ENCODE results near the gene STK32A.

The STK32A gene

DNA sequence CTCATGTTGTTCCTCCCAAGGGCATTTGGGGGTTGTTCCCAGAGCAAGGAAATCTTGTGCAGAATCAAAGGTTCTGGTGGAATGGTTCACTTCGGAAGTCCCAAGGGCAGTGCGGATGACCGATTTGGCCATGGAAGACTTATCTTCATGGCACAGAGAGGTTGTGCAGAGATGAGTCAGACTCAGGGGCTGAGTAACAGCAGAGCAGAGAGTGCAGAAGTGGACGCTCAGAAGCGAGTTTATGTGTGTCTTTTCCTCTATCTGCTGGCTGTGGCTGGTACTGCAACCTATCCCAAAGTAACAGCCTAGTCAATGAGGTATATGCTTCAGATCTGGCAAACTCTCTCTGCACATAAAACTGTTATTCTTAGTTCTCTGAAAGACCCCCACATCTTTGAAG lies 157.0 kb downstream of the STK32A start:
- peak; percentile 88 for DNase-seq (ENCODE audit: low read depth)

DNA sequence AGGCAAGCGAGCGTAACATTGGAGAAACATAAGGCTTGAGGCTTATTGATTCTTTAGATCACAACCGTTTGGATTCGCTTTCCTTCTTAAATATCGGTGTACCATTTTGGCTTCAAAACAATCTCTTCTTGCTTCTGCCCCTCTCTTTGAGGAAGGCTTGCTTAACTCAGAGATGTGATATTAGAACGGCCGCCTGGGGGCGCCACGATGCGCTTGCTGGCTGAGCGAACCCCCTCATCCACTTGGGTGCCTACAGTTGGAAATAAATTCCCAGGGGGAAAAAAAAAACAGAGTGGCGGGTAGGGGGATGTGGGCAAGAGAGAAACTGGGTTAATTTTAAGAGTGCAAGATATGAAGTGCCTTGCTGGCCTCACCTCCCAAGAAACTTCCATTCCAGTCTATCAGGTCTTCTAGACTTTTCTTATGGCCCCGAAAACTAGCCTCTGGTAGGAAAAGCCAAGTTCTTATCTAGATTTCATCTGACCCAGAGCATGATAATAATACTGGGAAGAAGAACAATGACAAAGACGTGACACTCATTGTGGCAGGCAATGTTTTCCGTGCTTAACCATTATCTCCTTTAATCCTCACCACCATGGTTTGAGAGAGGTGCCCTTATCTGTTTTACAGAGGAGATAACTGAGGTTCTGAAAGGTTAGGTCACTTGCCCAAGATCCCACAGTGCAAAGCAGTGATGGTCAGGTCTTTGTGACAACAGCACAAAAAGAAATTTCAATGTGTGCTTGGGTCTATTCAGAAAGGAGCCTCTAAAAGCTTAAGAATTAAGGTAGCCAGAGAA lies 159.2 kb downstream of the STK32A start:
- no peak for DNase-seq (ENCODE audit: low read depth)

DNA sequence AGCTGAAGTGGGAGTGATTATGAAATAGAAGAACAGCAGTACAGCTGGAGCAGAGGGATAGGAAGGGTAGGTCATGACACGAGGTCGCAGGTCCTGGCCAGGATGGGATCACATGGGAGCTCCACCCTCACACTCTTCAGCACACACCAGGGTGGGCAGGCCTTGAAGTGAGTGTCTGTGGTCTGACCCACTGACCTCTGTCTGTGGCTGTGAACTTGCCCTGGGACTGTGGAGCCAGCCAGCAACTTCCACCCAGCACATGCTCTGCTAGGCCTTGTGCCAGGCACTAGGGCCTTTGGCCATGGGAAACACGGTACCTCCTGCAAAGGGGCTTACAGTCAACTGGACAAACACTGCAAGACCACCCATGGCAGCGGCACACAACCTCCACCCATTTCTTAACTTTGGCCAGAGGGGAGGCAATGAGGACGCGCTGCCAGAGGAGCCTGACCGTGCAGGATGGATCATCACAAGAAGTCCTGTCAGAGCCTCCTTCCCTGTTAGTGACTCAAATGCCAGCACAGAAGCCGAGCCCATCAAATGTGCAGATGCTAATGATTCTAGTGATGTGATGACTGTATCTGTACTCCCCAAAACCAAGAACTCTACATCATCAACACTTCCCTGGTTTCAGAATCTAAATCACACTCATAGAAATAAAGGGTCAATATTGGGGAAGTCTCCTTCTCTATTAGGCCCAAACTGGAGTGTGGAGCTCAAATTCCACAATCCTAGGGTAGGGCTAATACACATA lies 161.4 kb downstream of the STK32A start:
- DNase-seq (ENCODE audit: low read depth), result no peak

DNA sequence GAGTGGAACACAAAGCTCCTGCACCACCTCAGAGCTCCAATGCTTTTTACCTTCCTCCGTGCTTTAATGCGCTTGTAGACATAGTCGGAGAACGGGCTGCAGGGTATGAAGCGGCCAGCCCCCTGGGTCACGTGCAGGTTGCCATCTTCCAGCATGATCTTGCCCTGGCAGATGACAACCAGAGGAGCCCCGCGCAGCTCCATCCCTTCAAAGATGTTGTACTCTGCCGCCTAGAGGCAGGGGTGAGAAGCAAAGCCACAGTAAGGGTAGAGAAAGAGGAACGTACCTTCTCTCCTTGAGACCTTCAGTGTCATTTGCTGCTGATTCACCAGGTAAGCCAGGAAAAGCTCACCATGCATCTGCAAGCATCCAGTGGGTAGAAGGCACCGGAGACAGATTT lies 162.8 kb downstream of the STK32A start:
- no peak for DNase-seq (ENCODE audit: low read depth)

DNA sequence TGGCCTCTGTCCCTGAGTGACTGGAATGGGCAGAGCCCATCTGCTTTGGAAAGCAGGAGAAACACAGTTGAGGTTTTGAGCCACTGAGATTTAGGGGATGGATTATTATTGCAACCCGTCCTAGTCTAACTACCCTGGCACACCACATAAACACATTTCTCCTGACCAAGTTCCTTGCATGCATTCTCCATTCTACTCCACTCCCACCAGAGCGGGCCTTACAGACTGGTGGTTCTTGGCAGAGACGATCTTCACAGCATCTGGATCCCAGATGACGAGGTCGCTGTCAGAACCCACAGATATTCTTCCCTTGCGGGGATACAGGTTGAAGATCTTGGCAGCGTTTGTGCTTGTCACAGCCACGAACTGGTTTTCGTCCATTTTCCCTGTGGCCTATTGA lies 164.0 kb downstream of the STK32A start:
- no peak for DNase-seq (ENCODE audit: low read depth)

DNA sequence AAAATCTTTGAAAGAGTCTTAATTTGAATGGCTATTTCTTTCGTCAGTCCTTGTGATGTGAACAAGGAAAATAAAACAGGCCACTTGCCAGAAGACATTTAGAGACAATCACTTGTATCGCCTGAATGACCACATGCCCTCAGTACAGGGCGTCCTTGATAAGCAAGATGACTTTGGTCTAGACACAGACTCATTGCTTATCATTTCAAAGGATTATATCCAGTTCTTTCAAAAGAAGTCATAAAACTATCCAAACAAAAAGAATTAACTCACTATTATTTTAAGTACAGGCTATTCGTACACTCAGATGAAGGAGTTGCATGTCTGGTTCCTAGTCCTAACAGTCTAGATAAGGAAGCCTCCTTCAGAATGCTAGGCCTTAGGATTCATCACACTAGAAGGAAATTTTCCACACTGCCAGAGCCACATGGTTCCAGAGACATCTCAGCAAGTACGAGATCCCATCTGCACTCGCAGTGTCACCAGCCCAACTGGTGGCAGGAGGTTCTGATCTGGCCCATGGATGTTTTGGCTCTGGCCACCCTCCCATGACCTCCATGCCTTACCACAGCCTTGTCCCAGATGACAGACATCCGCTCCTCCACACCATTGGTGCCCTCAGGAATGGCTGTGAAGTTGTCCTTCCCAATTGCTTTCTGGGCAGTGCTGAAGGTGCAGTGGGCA lies 165.4 kb downstream of the STK32A start:
- DNase-seq (ENCODE audit: low read depth), result no peak

DNA sequence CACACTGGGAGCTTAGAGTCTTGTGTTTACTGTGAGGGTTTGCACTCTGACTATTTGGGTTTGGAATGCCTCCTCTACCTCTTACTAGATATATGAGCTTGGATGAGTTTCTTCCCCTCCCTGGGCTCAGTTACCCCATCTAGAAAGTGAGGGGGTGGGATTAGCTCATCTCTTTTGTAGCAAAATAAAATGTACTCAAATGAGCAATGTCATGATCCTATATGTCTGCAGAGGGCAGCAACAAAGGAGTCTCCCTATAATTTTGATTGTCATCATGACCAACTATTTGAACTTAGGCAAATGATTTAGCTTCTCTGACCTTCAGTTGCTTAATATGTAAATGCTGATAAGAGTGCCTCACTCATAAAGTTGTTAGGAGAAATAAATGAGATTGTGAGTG lies 166.1 kb downstream of the STK32A start:
- DNase-seq (ENCODE audit: low read depth), result no peak

DNA sequence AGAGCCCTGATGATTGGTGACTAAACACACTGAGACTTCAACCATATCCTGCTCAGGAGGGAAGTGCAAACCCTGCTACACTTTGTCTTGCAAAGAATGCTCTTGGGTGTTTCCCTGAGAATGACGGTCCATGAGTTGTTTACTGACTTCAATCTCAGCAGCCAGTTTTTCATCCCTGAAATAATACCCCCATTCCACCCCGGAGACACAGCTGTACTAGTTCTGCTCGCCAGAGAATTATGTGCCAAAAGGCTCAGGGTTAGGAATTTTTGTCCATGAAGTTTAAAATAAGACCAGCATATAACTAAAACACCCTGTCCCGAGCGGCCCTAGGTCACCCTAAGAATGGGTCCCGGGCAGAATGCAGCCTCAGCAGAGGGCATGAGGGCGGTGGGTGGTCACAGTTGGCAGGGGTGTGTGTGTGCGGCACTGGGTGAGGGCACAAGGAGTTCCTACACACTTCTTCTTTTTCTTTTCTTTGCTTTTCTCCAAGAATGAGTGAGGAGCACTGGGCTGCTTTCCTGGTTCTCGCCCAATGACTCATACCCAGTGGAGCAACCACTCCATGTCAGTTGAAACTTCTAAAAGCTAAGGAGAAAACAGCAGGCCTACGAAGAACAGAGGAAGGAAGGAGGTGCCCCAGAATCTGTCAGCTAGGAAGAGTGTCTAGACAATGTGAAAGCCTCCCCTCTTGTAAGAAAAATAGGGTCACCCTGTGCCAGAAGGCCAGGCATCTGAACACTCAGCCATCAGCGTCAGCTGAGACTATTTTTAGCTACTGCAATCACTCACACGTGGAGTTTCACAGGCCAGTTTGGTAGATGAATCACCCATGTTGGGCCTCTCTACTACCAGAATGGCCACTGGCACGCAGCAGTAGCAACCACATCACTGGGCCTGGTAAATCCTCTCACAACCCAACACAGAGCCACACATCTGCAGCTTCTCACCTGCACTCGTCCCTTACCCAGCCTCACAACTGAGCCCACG lies 169.1 kb downstream of the STK32A start:
- peak; percentile 96 for DNase-seq (ENCODE audit: low read depth)

DNA sequence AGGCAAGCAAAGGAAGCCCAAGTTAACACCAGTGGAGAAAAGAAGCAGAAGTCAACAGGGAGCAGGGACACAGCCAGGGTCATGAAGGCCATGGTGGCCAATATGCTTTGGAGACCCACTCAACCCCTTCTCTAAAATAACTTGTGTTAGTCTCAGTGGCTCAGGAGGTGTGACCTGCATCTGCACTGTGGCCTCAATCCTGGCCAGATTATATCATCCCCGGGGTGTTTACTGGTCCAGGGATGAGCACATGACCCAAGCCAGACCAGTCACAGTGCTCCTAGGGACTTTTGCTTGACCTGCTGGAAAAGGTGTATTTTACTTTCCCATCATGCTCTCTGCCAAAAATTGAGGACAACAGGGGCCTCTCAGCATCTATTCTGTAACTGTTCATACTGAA lies 169.9 kb downstream of the STK32A start:
- DNase-seq (ENCODE audit: low read depth), result no peak

DNA sequence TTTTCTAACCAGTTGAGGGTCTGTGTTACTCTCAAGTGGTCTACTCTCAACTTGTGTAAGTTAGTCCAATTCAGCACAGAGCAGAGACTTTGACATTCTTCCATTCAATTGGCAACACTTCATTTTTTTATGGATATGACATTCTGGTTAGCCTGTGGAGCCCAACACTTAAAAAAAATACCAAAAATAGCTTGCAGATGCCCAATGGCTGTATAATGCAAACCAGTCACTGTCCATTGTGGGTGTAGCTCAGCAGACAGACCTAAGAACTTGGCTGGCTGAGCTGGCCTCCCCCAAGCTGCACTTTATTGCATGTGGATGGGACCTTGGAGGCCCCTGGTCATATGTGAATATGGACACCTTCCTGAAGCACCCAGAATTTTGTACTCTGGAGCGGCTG lies 171.8 kb downstream of the STK32A start:
- no peak for DNase-seq (ENCODE audit: low read depth)

DNA sequence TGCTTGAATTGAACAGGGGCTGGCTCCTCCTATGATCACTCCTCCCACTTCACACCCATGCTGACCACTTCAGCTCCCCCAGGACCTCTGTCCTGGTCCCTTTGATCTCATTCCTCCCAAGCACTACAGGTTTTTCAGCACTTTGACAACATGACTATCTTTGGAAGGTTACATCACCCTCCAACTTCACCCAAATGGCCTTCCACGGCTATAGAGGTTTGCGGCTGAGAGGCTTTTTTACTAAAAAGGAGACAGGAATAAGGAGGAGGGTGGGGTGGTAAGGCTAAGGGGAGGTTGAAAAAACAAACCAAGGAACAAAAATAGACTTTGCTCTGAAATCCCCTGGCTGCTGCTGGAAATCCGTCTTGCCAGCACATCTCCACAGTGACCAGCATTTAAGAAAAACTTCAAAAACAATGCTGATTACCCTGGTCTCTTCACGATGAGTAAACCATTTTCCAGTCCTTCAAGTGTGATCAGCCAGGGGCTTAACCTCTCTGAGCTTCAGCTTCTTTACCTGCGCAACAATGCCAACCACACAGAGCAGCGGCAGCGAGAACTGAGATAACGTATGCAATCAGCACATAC lies 172.4 kb downstream of the STK32A start:
- DNase-seq (ENCODE audit: low read depth), result no peak

DNA sequence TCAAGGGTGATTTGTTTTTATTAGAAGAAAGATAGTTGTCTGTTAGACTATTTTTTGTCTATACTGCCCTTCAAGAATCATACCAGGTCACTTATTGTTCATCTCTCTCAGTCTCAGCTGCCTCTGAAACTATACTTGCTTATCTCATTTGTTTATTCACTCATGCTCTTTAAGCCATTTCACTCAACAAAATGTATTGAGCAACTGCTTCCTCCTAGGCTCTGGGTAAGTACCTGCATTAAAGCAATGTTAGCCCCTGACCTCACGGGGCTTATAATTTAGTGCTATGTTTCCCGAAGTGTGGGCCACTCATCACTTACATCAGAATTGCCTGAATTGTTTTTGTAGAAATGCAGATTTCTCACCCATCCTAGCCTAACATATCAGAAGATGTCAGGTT lies 174.2 kb downstream of the STK32A start:
- DNase-seq (ENCODE audit: low read depth), result no peak

DNA sequence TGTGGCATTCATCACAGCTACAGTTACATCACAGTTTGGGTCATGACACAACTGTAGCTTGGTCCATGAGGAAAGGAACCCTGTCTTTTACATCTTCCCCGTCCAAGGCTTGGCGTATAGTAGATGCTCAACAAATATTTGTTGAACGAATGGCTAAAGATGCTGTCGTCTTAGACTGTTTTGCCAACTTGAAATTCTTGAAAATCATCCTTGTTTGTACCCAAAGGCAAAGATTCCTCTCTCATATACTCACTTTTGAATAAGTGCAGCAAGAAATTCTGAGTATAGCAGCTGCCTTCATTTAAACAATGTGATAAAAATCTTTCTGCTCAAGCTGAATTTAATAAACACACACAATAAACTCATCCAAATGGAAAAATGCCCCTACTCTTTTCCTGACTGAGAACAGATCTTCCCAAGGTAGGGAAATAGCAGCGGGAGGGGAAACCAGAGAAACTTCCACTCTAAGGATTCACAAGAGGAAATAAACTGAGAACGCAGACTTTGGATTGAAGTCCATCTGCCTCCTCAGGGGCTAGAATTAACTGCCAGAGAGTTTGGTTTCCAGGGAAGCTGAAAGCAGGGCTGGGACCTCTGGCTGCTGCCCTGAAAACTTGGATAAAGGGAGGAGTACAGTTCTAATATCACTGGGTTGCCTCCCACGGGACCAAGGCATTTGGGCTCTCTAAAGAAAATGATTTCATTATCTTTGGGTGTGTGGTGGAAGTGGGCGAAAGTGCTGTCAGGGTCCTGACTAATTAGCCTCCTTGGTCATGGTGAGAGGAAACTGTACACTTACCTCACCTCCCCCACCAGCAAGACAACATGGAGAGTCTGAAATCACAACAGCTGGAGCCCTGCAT lies 175.9 kb downstream of the STK32A start:
- no peak for DNase-seq (ENCODE audit: low read depth)

DNA sequence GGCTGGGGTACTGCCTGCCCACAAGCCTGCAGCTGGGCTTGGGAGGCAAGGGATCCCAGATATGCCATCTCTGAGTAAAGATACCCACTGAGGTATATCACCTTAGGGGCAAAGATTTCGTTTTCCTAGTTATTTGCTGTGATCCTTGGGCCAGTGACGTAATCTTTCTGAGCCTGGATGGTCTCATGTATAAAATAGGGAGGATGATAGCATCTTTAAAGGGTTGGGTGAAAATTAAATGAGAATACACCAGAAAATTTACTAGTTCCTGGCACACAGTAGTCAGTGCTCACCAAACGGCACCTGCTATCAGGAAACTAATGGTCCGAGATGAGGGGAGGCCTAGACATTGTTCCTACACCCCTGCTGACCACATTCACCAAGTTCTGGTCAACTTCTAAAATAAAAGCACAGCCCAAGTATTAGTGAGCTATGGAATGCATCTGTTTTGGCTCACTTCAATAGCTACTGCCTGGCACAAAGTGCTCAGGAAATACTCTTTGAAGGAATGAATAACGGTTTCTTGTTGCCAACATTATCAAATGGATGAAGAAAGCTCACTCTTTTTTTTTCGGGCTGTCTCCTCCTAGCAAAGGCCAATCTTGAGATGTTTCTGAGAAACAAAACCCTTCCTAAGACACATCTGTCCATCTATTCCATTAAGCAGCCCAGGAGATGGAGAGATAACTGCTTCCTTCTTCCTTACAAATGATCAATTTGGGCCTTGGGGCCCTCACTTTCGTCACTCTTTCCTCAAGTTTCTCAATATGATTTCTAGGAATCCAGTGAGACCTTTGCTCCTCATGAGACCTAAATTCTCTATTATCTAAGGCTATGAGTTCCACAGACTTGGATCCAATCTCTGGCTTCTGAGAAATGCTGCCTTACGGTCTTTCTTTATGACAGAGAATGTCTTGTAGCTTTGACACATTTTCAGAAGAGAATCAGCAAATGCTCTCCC lies 176.8 kb downstream of the STK32A start:
- DNase-seq (ENCODE audit: low read depth), result no peak

DNA sequence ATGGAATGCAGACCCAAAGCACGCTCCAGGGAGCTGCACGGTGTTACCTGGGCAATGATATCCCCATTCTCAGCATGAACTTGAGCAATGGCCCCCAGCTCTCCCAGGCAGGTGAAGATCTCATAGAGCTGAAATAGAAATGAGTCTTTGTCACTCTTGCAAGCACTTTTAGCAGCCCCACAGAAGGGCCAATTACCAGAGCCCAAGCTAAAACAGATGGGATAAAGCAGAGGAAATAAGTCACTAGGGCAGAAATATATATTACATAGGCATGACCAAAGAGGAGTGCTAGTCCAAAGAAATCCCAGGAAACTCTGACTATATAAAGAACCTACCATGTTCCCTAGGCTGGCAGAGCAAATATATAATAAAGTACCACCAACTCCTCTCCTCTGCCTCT lies 177.7 kb downstream of the STK32A start:
- DNase-seq (ENCODE audit: low read depth), result no peak

DNA sequence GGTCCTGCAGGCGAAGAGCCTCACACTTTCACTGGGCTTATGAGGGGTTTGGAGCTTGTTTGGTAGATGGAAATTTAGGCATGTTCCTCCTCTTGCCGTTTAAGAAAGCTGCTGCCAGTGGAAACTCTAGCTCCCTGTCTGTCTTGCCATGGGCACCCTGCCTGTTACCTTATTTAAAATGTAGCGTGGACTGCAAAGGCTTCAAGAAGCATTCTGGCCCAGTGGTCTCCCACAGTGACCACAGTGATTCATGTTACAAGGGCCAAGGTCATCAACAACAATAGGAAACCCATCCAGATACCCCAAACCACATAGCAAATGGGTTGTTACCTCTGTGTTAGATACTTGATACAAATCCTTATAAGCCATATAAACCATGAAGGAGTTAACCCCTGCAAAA lies 178.4 kb downstream of the STK32A start:
- DNase-seq (ENCODE audit: low read depth), result no peak

DNA sequence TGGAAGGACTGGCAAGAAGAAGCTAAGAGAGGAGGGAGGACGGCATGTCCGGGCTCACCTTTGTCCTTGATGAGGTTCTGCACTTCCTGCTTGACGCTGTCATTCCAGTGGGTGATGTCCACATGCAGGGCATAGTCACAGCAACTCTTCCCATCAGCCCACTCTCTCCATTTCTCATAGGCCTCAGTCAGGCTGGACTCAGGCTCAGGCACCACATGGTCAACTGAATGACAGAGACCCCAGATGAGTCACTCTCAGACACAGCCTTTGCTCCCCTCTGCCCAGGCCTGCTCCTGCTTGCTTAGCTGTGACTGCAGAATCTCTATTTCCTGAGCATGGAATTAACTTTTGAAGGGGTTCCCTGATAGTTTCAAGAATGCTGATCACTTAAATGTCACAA lies 180.8 kb downstream of the STK32A start:
- DNase-seq (ENCODE audit: low read depth), result no peak

DNA sequence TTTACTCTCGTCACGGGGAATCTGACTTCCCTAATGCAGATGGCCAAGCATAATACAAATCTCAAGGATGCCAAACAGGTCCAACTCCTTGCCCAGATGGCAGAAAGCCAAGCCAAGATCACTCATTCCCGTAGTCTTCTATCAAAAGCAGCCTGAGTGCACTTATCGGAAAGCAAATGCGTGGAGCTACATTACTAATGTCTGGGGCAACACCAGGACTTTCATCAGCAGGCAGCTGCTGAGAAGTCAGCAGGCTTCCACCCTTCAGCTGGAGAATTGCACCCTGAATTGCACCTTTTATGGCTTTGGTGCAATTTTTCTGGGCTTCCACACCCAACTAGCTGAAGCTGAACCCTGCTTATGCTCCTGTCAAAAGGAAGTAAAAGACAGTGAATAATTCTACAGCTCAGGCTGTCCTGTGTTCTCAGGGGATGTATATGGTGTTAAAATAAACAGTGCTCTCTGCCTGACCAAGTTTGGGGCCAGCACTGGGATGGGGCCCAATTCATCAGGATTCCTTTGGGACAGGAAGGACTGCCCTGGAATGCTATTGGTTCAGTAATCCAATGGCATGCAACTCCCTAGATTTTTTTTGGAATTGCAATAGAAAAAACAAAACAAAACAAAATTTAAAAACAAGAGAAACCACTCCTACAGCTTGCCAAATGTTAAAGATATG lies 182.4 kb downstream of the STK32A start:
- no peak for DNase-seq (ENCODE audit: low read depth)

DNA sequence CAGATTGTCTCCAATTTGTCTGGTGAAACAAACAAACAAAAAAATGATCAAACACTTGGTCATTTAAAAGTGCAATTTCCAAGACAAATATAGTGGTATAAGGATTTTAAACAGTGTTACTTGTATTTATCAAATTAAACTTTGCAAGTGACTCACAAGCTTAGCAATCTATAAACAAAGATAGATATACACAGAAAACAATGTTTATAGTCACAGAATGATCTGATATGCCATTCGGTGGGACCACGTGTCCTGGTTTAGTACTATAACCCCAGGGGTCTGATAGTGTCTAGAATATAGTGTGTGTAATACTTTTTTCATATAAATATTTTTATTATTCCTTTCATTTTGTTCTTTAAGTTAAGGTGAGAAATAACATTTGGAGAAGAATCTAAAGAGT lies 183.8 kb downstream of the STK32A start:
- no peak for DNase-seq (ENCODE audit: low read depth)
